ENCODE results near the gene RABGAP1L.

GRCh38 chr1:174344162-174344561 is 184.8 kb downstream of the RABGAP1L start:
- TF ChIP-seq EZH2 (IDR thresholded peaks at IDR 0.05; ENCODE audit: low read length) (no peak), CTCF (optimal IDR thresholded peaks at IDR 0.05 in 1 of 3, IDR thresholded peaks at IDR 0.05 in 1 of 3, conservative IDR thresholded peaks at IDR 0.05 in 1 of 3; ENCODE audit: extremely low read depth in 1 of 3, insufficient read depth in 2 of 3, low read length in 3 of 3) (no peak)

Measured in keratinocyte (primary cell).